D721Med (cell line): ENCODE data around the gene EIF1.
"Not testable (repeated sequence)": the region's sequence is repeated elsewhere in the genome, so short reads cannot be mapped to it uniquely, and the experiment has no call there.

Experiments used
- DNase-seq: peaks from one replicate; pipeline ENCODE4 v3.0.0; 2011; ENCODE audit warnings: low spot score; ENCODE audit not compliant: insufficient read length
- FAIRE-seq: peaks from 2 replicates; lab custom pipeline; 2011; peaks lifted over from hg19 to GRCh38; lab: Jason Lieb, UNC
- TF ChIP-seq, protein P1 (sequence below): IDR thresholded peaks from 2 replicates; pipeline ENCODE4 v1.5.1; 2012; ENCODE audit warnings: mild to moderate bottlenecking, control low read depth; ENCODE audit not compliant: insufficient read depth; ENCODE audit errors: missing control alignments

Gene EIF1

DNA sequence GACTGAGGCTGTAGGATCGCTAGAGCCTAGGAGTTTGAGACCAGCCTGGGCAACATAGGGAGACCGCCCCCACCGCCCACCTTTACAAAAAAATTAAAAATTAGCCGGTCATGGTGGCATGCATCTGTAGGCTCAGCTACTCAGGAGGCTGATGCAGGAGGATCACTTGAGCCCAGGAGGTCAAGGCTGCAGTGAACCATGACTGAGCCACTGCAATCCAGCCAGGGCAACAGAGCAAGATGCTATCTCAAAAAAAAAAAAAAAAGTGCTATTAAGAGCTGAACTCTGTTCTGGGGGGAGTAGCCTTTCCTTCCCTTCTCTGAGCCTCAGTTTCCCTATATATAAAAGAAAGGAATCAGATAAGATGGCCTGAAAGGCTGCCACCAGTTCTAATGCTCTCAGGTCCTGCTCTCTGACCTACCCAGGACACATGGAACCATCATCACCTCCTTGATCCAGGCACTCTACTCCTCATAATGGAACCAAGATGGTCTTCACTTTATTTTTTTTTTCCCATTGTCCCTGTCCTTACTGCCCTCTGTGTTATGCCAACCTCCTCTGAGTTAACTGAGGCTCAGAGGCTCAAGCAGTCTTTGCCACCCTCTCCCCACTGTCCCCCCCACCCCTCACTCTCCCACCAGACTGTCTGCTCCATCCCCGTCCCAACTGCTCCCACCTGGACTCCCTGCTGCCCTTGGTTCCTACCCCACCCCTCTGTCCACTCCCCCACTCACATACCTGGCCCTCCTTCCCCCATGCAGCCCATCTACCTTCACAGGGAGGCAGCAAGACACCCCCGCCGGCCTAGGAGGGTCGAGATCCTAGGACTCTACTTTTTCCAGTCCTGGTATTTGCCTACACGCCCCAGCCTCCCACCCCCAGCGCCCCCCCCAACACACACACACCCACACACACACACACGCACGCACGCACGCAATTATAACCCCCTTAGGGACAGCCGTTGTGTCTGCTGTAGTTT is 23.8 kb upstream of the EIF1 start:
- TF ChIP-seq, protein P1, sequence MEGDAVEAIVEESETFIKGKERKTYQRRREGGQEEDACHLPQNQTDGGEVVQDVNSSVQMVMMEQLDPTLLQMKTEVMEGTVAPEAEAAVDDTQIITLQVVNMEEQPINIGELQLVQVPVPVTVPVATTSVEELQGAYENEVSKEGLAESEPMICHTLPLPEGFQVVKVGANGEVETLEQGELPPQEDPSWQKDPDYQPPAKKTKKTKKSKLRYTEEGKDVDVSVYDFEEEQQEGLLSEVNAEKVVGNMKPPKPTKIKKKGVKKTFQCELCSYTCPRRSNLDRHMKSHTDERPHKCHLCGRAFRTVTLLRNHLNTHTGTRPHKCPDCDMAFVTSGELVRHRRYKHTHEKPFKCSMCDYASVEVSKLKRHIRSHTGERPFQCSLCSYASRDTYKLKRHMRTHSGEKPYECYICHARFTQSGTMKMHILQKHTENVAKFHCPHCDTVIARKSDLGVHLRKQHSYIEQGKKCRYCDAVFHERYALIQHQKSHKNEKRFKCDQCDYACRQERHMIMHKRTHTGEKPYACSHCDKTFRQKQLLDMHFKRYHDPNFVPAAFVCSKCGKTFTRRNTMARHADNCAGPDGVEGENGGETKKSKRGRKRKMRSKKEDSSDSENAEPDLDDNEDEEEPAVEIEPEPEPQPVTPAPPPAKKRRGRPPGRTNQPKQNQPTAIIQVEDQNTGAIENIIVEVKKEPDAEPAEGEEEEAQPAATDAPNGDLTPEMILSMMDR = no peak
- FAIRE-seq (no peak), DNase-seq (no peak)

DNA sequence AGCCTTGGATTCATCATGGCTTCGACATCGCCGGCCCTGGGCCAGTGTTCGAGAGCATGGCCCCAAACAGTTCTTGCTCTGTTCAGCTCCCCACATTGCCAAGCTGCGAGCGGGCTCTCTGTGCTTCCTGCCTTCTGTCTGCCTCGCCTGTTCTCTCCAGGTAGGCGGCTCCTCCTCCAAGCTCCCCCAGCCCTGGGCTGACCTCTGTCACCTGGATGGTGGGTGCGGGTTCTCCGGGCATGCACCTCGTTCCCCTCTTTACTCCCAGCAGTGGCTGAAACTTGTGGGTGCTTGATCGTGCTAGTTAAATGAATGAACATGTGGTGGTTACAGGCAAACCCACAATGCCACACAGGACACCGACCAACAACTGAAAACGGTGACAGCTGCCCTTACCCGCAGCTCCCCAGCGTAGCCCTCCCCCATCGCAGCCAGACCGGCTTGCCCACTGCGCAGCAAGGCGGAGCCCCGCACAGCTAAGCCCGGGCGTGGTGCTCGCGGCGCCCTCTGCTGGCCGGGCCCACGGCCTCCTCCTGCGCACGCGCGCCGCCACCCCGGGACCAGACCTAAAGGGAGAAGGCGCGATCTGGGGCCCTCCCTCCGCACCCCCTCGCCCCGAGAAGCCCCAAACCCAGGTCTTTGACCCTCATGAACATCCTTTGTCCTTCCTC is 23.0 kb upstream of the EIF1 start:
- TF ChIP-seq, protein P1 = peak; percentile 92
- FAIRE-seq (no peak), DNase-seq (peak; percentile 92)

DNA sequence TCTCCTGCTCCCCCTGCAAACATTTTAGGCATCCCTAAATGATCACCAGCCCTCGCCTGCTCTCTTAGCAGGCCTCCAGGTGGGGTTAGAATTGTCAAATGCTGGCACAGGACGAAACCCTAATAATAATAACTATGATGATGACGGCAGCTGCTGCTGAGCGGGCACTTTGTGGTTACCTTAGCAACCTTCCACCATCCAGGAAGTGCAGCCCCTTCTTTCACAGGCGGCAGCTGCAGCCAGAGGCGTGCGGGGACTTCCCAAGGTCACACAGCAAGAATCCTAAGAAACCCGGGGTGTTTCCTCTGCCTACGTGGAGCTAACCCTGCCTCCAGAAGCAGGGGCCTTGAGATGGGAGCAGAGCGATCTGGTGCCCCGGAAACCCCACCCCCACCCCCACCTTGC is 22.4 kb upstream of the EIF1 start:
- no peak for FAIRE-seq
- TF ChIP-seq, protein P1 = no peak
- DNase-seq = no peak

DNA sequence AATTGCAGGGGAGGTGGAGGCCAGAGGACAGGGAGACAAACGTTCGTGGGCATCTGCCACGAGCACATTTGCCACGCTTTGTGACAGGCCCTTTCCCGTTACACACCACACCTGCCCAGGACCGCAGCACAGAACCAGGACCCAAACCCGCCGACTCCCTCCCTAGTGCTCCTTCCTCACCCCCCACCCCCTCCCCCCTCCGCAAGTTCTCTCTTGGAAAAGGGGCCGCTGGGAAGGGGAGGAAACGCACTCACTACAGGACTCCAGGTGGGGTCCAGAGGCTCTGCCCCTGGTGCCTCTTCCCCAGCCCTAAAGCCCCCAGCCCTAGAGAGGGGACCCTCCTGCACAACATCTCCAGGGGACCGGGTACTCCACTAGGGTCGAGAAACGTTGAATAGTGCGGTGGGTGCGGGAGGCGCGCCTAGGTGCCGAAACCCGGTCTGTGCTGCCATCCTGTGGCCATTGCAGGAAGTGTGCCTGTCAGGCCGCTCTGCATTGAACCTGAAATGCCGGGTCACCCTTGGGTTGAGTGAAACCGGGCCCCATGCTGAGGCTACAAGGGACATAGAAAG is 21.9 kb upstream of the EIF1 start:
- FAIRE-seq = no peak
- TF ChIP-seq, protein P1 = peak; percentile 98
- peak; percentile 75 for DNase-seq

DNA sequence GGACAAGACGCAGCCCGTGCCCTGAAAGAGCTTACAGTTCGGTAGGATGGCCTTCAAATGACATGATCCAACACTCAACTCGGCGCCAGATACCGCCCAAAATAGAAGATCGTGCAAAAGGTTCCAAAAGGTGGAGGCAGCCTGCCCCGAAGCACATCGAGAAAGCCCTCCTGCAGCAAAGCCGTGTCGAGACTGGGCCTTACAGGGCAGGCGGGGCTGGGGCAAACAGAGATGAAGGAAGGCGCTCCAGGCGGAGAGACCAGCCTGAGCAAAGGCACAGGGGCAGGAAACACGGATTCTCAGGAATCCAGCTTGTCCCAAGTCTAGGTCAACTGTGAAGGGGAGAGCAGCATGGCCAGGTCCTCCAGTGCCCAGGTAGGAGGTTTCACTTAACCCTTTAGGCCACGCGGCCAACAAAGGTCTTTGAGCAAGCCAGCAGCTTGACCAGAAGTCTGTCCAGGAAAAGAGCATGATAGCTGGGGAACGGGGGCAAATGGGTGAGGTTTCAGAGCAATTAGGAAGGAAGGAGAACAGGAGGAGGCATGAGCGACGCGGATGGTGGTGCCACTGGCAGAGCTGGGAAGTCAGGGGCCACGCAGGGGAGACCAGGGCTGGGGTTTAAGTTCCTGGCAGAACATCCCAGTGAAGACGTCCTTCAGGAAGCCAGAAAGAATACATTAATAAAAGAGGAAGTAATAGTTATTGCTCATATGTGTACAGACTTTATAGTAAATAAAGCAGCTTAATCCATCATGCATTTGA is 21.2 kb upstream of the EIF1 start:
- FAIRE-seq (no peak), DNase-seq (no peak)
- TF ChIP-seq, protein P1 = no peak

DNA sequence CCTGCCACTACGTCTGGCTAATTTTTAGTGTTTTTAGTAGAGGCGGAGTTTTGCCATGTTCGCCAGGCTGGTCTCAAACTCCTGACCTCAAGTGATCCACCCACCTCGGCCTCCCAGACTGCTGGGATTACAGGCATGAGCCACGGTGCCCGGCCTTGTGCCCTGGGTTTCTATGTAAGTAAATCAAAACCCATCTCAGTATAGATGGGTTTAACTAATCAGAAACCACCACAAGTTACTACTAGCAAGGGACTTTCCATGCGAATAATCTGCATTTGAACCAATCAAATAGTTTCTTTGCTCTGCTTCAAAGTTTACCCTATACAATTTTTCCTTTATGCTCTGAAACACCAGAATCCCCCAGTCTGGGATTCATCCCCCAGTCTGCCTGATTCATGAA is 16.5 kb upstream of the EIF1 start:
- no peak for FAIRE-seq
- DNase-seq = no peak
- TF ChIP-seq, protein P1 = no peak

DNA sequence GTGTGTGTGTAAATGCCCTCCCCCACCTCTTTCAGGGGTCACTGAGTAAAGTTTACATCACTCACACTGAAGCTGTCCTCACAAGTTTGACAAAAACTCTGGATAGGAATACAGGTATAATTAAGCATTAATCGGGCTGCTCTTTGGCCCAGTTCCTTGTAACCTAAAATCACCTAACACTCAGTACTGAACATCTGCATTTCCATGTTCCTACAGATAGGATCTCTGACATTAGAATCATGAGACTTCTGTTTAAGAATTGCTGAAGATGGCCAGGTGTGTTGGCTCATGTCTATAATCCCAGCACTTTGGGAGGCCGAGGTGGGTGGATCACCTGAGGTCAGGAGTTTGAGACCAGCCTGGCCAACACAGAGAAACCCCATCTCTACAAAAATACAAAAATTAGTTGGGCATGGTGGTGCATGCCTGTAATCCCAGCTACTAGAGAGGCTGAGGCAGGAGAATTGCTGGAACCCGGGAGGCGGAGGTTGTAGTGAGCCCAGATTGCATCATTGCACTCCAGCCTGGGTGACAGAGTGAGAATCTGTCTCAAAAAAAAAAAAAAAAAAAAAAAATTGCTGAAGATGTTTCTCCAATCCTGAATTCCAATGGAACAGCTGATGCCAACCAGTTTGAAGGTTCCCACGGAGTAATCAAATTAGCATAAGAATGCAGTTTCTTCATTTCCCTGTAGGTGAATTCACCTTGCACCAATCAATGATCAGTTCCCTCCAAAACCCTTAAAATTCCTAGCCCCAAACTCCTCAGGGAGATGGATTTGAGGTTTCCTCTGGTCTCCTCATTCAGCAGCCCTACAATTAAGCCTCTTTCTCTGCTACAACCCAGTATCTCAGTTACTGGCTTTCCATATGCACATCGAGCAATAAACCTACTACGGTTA is 13.3 kb upstream of the EIF1 start:
- DNase-seq, FAIRE-seq: not testable (repeated sequence)
